ENCODE measurements around the gene LARP1. TPM values are rescaled to one million over a fixed set of nuclear protein-coding genes. Genes with fewer than 3 reads are reported as not detected.

Gene LARP1
- total and polyA plus RNA-seq, 2 donors (not counting 1 experiment from before 2014, with no cell fraction given) = 59.6 to 150 TPM

DNA sequence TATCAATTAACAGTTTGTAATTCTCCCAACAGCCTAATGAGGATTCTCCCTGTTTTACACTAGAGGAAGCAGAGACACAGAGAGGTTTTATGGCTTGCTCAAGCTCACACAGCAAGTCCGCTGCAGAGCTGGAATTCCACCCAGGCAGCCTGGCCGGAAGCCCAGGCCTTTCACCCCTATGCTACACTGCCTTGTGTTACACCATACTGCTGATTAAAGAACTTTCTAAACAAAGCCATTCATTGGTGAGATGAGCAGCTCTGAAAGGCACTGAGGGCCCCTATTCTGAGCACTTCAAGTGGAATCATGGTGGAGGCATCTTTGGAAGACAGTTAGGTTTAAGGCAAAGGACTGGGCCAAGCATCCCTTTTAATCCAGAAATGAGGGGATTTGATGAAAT, 14.7 kb upstream of the LARP1 start:
- Histone ChIP-seq H4K20me1 (ENCODE audit: control insufficient read depth, insufficient read depth, low read length, poor library complexity, severe bottlenecking) (no peaks in the 10 kb centered on the region), H3K4me2 (replicated peaks; ENCODE audit: low read depth, low read length, poor library complexity, severe bottlenecking) (no peak overlapping the region), H3K4me1 (ENCODE audit: control insufficient read depth in 2 of 2, insufficient read depth in 2 of 2, low read length in 2 of 2) (no peaks in the 10 kb centered on the region), H3K9ac (ENCODE audit: low read length) (no peak overlapping the region), H3K36me3 (replicated peaks in 1 of 2; ENCODE audit: control extremely low read depth in 1 of 2, control insufficient read depth in 1 of 2, extremely low read depth in 1 of 2, insufficient read depth in 2 of 2, low read length in 1 of 2) (no peaks in the 10 kb centered on the region), H2AFZ (ENCODE audit: insufficient read depth, low read depth, low read length, poor library complexity, severe bottlenecking) (no peak overlapping the region), H3K4me3 (ENCODE audit: control extremely low read depth in 1 of 5, extremely low read depth in 1 of 5, insufficient read depth in 1 of 5, low read depth in 2 of 5, low read length in 4 of 5) (no peak overlapping the region), H3K79me2 (ENCODE audit: control insufficient read depth, insufficient read depth, low read length) (no peaks in the 10 kb centered on the region), H3K27ac (ENCODE audit: low read length in 2 of 2) (no peak overlapping the region), H3K9me3 (ENCODE audit: control extremely low read depth in 1 of 3, control insufficient read depth in 2 of 3, insufficient read depth in 1 of 3, low read length in 2 of 3) (no peaks in the 10 kb centered on the region), H3K27me3 (replicated peaks in 1 of 4; ENCODE audit: control extremely low read depth in 1 of 4, control insufficient read depth in 3 of 4, insufficient read depth in 4 of 4, low read length in 3 of 4) (no peaks in the 10 kb centered on the region)
- Mint-ChIP-seq H3K9me3 (ENCODE audit: insufficient read depth) (no peaks in the 10 kb centered on the region), H3K4me1 (no peaks in the 10 kb centered on the region), H3K27ac (no peak overlapping the region), H3K4me3 (no peak overlapping the region), H3K27me3 (no peaks in the 10 kb centered on the region)
- DNase-seq = no peak
- CTCF ChIA-PET = no interaction called here
- intact Hi-C loops (cut with micrococcal nuclease) = no loop called here
- TF ChIP-seq, protein P1, sequence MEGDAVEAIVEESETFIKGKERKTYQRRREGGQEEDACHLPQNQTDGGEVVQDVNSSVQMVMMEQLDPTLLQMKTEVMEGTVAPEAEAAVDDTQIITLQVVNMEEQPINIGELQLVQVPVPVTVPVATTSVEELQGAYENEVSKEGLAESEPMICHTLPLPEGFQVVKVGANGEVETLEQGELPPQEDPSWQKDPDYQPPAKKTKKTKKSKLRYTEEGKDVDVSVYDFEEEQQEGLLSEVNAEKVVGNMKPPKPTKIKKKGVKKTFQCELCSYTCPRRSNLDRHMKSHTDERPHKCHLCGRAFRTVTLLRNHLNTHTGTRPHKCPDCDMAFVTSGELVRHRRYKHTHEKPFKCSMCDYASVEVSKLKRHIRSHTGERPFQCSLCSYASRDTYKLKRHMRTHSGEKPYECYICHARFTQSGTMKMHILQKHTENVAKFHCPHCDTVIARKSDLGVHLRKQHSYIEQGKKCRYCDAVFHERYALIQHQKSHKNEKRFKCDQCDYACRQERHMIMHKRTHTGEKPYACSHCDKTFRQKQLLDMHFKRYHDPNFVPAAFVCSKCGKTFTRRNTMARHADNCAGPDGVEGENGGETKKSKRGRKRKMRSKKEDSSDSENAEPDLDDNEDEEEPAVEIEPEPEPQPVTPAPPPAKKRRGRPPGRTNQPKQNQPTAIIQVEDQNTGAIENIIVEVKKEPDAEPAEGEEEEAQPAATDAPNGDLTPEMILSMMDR (IDR thresholded peaks at IDR 0.05) = no peak
- TF ChIP-seq EZH2 (IDR thresholded peaks at IDR 0.05; ENCODE audit: borderline replicate concordance, insufficient read depth, low read depth, low read length, poor library complexity, severe bottlenecking) = no peak
- WGBS (ENCODE audit: insufficient coverage) = 100% methylated on average over 1 of the region's 2 CpGs
- POLR2A ChIA-PET = no interaction called here
- no peak for ATAC-seq (ENCODE audit: low read depth)

DNA sequence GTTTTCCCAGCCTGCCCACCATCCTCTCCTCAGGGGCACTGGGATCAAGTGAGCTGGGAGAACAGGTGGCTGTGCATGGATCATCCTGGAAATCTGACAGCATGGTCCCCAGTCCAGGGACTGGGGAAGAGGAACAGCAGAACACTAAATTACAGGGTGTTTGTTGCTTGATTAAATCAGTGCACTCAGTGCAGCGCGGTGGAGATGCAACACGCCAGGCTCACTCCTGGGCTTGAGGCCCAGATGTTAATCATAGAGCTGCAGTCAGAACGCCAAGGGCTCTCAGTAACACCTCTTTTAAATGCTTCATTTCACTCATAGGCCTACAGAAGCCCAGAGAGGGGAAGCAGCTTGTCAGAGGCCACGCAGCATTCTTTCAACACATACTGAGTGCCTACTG, 14.2 kb upstream of the LARP1 start:
- H3K9ac ChIP-seq (ENCODE audit: low read length) = no peak overlapping the region

More for the DNA sequence above, 14.2 kb upstream of the LARP1 start:
- ATAC-seq (ENCODE audit: low read depth) = no peak
- POLR2A ChIA-PET = no interaction called here
- Mint-ChIP-seq H3K9me3 (ENCODE audit: insufficient read depth) (no peaks in the 10 kb centered on the region), H3K27ac (no peak overlapping the region), H3K27me3 (no peaks in the 10 kb centered on the region), H3K4me1 (no peaks in the 10 kb centered on the region), H3K4me3 (no peak overlapping the region)
- H3K4me3 ChIP-seq (ENCODE audit: control extremely low read depth in 1 of 5, extremely low read depth in 1 of 5, insufficient read depth in 1 of 5, low read depth in 2 of 5, low read length in 4 of 5) = no peak overlapping the region
- no peaks in the 10 kb centered on the region for H4K20me1 ChIP-seq (ENCODE audit: control insufficient read depth, insufficient read depth, low read length, poor library complexity, severe bottlenecking)
- H3K4me2 ChIP-seq (replicated peaks; ENCODE audit: low read depth, low read length, poor library complexity, severe bottlenecking) = no peak overlapping the region
- no peak for DNase-seq
- H3K9me3 ChIP-seq (ENCODE audit: control extremely low read depth in 1 of 3, control insufficient read depth in 2 of 3, insufficient read depth in 1 of 3, low read length in 2 of 3) = no peaks in the 10 kb centered on the region
- intact Hi-C loops (cut with micrococcal nuclease) = no loop called here
- TF ChIP-seq, protein P1 (IDR thresholded peaks at IDR 0.05) = no peak
- no peak for TF ChIP-seq EZH2 (IDR thresholded peaks at IDR 0.05; ENCODE audit: borderline replicate concordance, insufficient read depth, low read depth, low read length, poor library complexity, severe bottlenecking)
- H3K27me3 ChIP-seq (replicated peaks in 1 of 4; ENCODE audit: control extremely low read depth in 1 of 4, control insufficient read depth in 3 of 4, insufficient read depth in 4 of 4, low read length in 3 of 4) = no peaks in the 10 kb centered on the region
- CTCF ChIA-PET = no interaction called here
- no peaks in the 10 kb centered on the region for H3K79me2 ChIP-seq (ENCODE audit: control insufficient read depth, insufficient read depth, low read length)
- WGBS (ENCODE audit: insufficient coverage) = 88% methylated on average over 4 of the region's 5 CpGs
- no peaks in the 10 kb centered on the region for H3K36me3 ChIP-seq (replicated peaks in 1 of 2; ENCODE audit: control extremely low read depth in 1 of 2, control insufficient read depth in 1 of 2, extremely low read depth in 1 of 2, insufficient read depth in 2 of 2, low read length in 1 of 2)
- no peaks in the 10 kb centered on the region for H3K4me1 ChIP-seq (ENCODE audit: control insufficient read depth in 2 of 2, insufficient read depth in 2 of 2, low read length in 2 of 2)
- no peak overlapping the region for H3K27ac ChIP-seq (ENCODE audit: low read length in 2 of 2)
- no peak overlapping the region for H2AFZ ChIP-seq (ENCODE audit: insufficient read depth, low read depth, low read length, poor library complexity, severe bottlenecking)
